Neural progenitor cell (in vitro differentiated cells): Measurements from ENCODE around the gene FYN. TPM values are rescaled to one million over a fixed set of nuclear protein-coding genes. Genes with fewer than 3 reads are reported as not detected.

ENCODE experiments used
- DNase-seq: peaks from one replicate; pipeline ENCODE4 v3.0.0-alpha.2; 2016; ENCODE audit warnings: low spot score
- H2AFZ ChIP-seq: fragments of 200-600 bp; sonication (generic); replicated peaks from 2 replicates; pipeline ENCODE4 v1.6.1; 2016; ENCODE audit warnings: antibody characterized with exemption
- H3F3A ChIP-seq: fragments of 200-600 bp; sonication (generic); 2 replicates; pipeline ENCODE4 v1.6.1; 2016; ENCODE audit warnings: antibody characterized with exemption, low read depth
- H3K27ac ChIP-seq: fragments of 200-600 bp; sonication (generic); 2 replicates; pipeline ENCODE4 v1.5.1; 2016; ENCODE audit warnings: mild to moderate bottlenecking
- H3K27me3 ChIP-seq: fragments of 200-600 bp; sonication (generic); 2 replicates; pipeline ENCODE4 v1.6.1; 2016; ENCODE audit warnings: mild to moderate bottlenecking, moderate library complexity
- H3K36me3 ChIP-seq: fragments of 200-600 bp; sonication (generic); 2 replicates; pipeline ENCODE4 v1.5.1; 2016
- H3K4me1 ChIP-seq: fragments of 200-600 bp; sonication (generic); 2 replicates; pipeline ENCODE4 v1.6.1; 2016; ENCODE audit warnings: mixed run types
- H3K4me2 ChIP-seq: fragments of 200-600 bp; sonication (generic); 2 replicates; pipeline ENCODE4 v1.6.1; 2016
- H3K4me3 ChIP-seq: fragments of 200-600 bp; sonication (generic); 2 replicates; pipeline ENCODE4 v1.5.1; 2016
- H3K79me2 ChIP-seq: fragments of 200-600 bp; sonication (generic); 2 replicates; pipeline ENCODE4 v1.6.1; 2016; ENCODE audit warnings: low read depth
- H3K9ac ChIP-seq: fragments of 200-600 bp; sonication (generic); 2 replicates; pipeline ENCODE4 v1.6.1; 2016
- H3K9me3 ChIP-seq: fragments of 200-600 bp; sonication (generic); 2 replicates; pipeline ENCODE4 v1.5.1; 2016; ENCODE audit warnings: low read depth
- H4K20me1 ChIP-seq: fragments of 200-600 bp; sonication (generic); 2 replicates; pipeline ENCODE4 v1.6.1; 2016; ENCODE audit warnings: low read depth
- H3K27ac Mint-ChIP-seq: 3 replicates; pipeline ENCODE4 v1.8.0; 2021; ENCODE audit warnings: mixed read lengths
- H3K27me3 Mint-ChIP-seq: 2 replicates; pipeline ENCODE4 v1.8.0; 2022; ENCODE audit warnings: low read depth, mild to moderate bottlenecking, inconsistent platforms, moderate library complexity, mixed read lengths; ENCODE audit not compliant: insufficient read depth
- H3K36me3 Mint-ChIP-seq: 3 replicates; pipeline ENCODE4 v1.8.0; 2021; ENCODE audit warnings: mixed read lengths
- H3K4me1 Mint-ChIP-seq: 3 replicates; pipeline ENCODE4 v1.8.0; 2021; ENCODE audit warnings: mixed read lengths
- H3K4me3 Mint-ChIP-seq: 3 replicates; pipeline ENCODE4 v1.8.0; 2021; ENCODE audit warnings: mild to moderate bottlenecking, moderate library complexity, mixed read lengths
- H3K9me3 Mint-ChIP-seq: 3 replicates; pipeline ENCODE4 v1.8.0; 2020; ENCODE audit warnings: mixed read lengths
- CTCF ChIP-seq: fragments of 200-600 bp; sonication (generic); IDR thresholded peaks from 2 replicates; pipeline ENCODE4 v1.5.1; 2017; ENCODE audit warnings: antibody characterized with exemption, mild to moderate bottlenecking
- EZH2 ChIP-seq: fragments of 200-600 bp; sonication (generic); IDR thresholded peaks from 2 replicates; pipeline ENCODE4 v1.6.1; 2017; ENCODE audit warnings: antibody characterized with exemption, mild to moderate bottlenecking, moderate library complexity
- EZH2phosphoT487 ChIP-seq: fragments of 200-600 bp; sonication (generic); IDR thresholded peaks from 2 replicates; pipeline ENCODE4 v1.6.1; 2017; ENCODE audit warnings: antibody characterized with exemption
- total RNA-seq: library from RNA; depleted of rRNA; stranded (reverse); fragments of >200 nt; gene quantifications from 2 replicates; pipeline ENCODE4 v1.2.3, GENCODE V29; 2015; ENCODE audit warnings: low replicate concordance

The FYN gene
- total RNA-seq, 1 donor from 2014 or later = 167 TPM

DNA sequence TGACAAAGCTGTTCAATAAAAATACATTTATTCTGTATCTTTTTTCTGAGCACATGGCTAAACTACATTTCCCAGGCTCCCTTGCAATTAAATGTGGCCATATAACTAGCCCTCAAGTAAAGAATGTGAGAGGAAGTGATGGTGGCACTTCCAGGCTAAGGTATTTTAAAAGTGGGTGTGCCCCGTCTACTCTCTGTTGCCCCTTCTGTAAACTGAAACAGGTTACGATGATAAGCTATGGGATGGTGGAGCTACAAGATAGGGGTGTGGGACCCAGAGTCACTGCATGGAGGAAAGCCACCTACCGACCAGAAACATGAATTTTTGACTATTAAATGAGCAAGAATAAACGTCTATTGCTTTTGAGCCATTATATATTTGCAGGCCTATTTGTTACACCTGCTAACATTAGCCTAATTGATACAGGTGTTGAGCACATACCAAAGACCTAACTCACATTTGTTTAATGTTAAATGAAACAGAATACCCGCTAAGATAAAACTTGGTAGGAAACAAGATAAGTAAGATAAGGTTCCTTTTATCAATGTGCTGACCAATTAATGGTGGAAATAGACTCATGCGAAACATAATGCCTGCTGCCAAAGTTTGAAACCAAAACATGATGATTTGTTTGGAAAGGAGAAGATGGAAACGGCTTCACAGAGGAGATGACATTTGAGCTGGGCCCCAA lies 3.1 kb downstream of the FYN start:
- H3K9me3 ChIP-seq = no peaks in the 10 kb centered on the region
- H3K36me3 ChIP-seq = no peaks in the 10 kb centered on the region
- Mint-ChIP-seq H3K27me3 (peaks cover 8% of the 10 kb centered on the region), H3K4me1 (peaks cover 47% of the 10 kb centered on the region), H3K9me3 (no peaks in the 10 kb centered on the region), H3K4me3 (peak overlapping the region; percentile 96), H3K27ac (no peak overlapping the region), H3K36me3 (peaks cover 8% of the 10 kb centered on the region)
- peaks cover 32% of the 10 kb centered on the region for H3F3A ChIP-seq
- no peak overlapping the region for H3K27ac ChIP-seq
- no peak overlapping the region for H2AFZ ChIP-seq
- peaks cover 75% of the 10 kb centered on the region for H3K79me2 ChIP-seq
- H3K27me3 ChIP-seq = peaks cover 12% of the 10 kb centered on the region
- H3K4me1 ChIP-seq = peaks cover 54% of the 10 kb centered on the region
- peak overlapping the region; percentile 55 for H3K4me3 ChIP-seq
- H3K4me2 ChIP-seq = peak overlapping the region; percentile 98
- DNase-seq = no peak
- TF ChIP-seq EZH2phosphoT487 (no peak), CTCF (no peak), EZH2 (no peak)
- no peak overlapping the region for H3K9ac ChIP-seq
- peaks cover 55% of the 10 kb centered on the region for H4K20me1 ChIP-seq

DNA sequence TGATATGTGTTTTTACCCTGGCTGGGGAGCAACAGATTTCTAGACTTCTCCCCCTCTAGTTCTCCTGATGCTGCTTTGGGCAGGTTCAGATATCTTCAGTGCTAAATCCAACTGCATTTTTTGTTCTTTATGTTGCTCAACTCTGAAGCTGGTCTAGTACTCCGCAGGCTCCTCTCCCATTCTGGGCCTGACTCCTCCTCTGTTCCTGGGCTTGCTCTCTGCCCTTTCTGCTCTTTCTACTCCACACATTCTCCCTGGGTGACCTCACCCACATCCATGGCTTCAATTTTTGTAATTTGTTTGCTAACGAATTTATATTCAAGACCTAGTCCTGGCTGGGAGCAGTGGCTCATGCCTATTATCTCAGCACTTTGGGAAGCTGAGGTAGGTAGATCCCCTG lies 6.4 kb downstream of the FYN start:
- Mint-ChIP-seq H3K27me3 (no peaks in the 10 kb centered on the region), H3K27ac (peak overlapping the region; percentile 4), H3K9me3 (no peaks in the 10 kb centered on the region), H3K4me1 (peaks cover 47% of the 10 kb centered on the region), H3K4me3 (no peak overlapping the region), H3K36me3 (peaks cover 24% of the 10 kb centered on the region)
- Histone ChIP-seq H2AFZ (no peak overlapping the region), H3K9me3 (no peaks in the 10 kb centered on the region), H3K9ac (no peak overlapping the region), H3K4me2 (peak overlapping the region; percentile 49), H3K4me3 (no peak overlapping the region), H3K27me3 (no peaks in the 10 kb centered on the region), H3K36me3 (no peaks in the 10 kb centered on the region), H3F3A (peaks cover 37% of the 10 kb centered on the region), H3K79me2 (peaks cover 100% of the 10 kb centered on the region), H3K27ac (no peak overlapping the region), H4K20me1 (peaks cover 89% of the 10 kb centered on the region), H3K4me1 (peaks cover 75% of the 10 kb centered on the region)
- no peak for DNase-seq
- TF ChIP-seq CTCF (no peak), EZH2phosphoT487 (no peak), EZH2 (no peak)

DNA sequence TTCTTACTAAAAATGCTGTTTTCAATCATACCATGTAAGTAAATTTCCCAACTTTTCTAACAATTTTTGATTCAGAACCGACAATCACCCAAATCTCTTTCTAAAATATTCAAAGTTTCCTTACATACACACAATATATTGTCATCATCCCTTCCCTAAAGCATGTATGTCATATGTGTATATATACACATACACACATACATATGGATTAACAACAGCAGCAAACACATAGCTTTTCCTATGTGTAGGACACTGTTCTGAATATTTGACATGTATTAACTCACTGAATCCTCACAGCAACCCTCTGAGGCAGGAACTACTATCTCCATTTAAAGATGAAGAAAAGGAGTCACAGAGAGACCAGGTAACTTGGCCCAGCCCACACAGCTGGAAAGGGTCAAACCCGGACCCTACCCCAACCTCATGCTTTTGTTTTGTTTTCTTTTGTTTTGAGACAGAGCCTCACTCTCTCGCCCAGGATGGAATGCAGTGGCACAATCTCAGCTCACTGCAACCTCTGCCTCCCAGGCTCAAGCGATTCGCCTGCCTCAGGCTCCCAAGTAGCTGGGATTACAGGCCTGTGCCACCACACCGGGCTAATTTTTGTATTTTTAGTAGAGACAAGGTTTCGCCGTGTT lies 7.2 kb downstream of the FYN start:
- Histone ChIP-seq H3K4me2 (peak overlapping the region; percentile 49), H3K36me3 (no peaks in the 10 kb centered on the region), H2AFZ (no peak overlapping the region), H3K9ac (no peak overlapping the region), H3K27ac (no peak overlapping the region), H4K20me1 (peaks cover 93% of the 10 kb centered on the region), H3K4me3 (no peak overlapping the region), H3K79me2 (peaks cover 100% of the 10 kb centered on the region), H3K27me3 (no peaks in the 10 kb centered on the region), H3K9me3 (no peaks in the 10 kb centered on the region), H3F3A (peaks cover 34% of the 10 kb centered on the region), H3K4me1 (peaks cover 79% of the 10 kb centered on the region)
- Mint-ChIP-seq H3K9me3 (no peaks in the 10 kb centered on the region), H3K4me1 (peaks cover 47% of the 10 kb centered on the region), H3K36me3 (peaks cover 23% of the 10 kb centered on the region), H3K27me3 (no peaks in the 10 kb centered on the region), H3K4me3 (no peak overlapping the region), H3K27ac (peak overlapping the region; percentile 4)
- TF ChIP-seq EZH2 = no peak
- no peak for TF ChIP-seq CTCF
- no peak for TF ChIP-seq EZH2phosphoT487
- peak; percentile 68 for DNase-seq
